ENCODE measurements around the gene RHBDF2. TPM values are rescaled to one million over a fixed set of nuclear protein-coding genes. Genes with fewer than 3 reads are reported as not detected.

Gene RHBDF2
- total RNA-seq, 1 experiment from 2014 or later = 39.6 TPM

GRCh38 chr17:76491271-76492122 lies 9.7 kb downstream of the RHBDF2 start:
- Histone ChIP-seq H3K27ac (no peak overlapping the region), H4K20me1 (ENCODE audit: insufficient read depth) (no peaks in the 10 kb centered on the region), H3K27me3 (ENCODE audit: insufficient read depth, low read depth) (no peaks in the 10 kb centered on the region), H3K4me1 (replicated peaks; ENCODE audit: insufficient read depth) (no peaks in the 10 kb centered on the region), H3K4me3 (no peak overlapping the region), H3K9me2 (ENCODE audit: insufficient read depth) (no peaks in the 10 kb centered on the region), H3K4me2 (no peak overlapping the region), H3K9me3 (ENCODE audit: insufficient read depth, low read depth) (no peaks in the 10 kb centered on the region), H3K79me2 (ENCODE audit: low read depth) (no peaks in the 10 kb centered on the region), H3K36me3 (ENCODE audit: low read depth) (no peaks in the 10 kb centered on the region), H3F3A (ENCODE audit: insufficient read depth, low read depth) (no peaks in the 10 kb centered on the region), H2AFZ (no peak overlapping the region)
- POLR2A ChIA-PET (ENCODE audit: unreplicated experiment) = interaction anchor here (0.6 kb wide), 1 partner anchor 9 kb away, joined by 3 read pairs; no protein-coding TSS in a partner anchor
- intact Hi-C loops (cut with micrococcal nuclease; ENCODE audit: unreplicated experiment) = no loop called here
- BruUV-seq (replicated peaks) = no TSS peak
- CTCF ChIA-PET = no interaction called here
- no peak for DNase-seq
- TF ChIP-seq EZH2 (IDR thresholded peaks at IDR 0.05; ENCODE audit: low read depth) = no peak
- TF ChIP-seq CTCF (conservative IDR thresholded peaks at IDR 0.05) = no peak

- no TSS peak for BruUV-seq (replicated peaks)
- no peaks in the 10 kb centered on the region for H3K4me1 ChIP-seq (replicated peaks; ENCODE audit: insufficient read depth)
Observed at GRCh38 chr17:76490112-76490710, 11.0 kb downstream of the RHBDF2 start.

More at GRCh38 chr17:76490112-76490710, 11.0 kb downstream of the RHBDF2 start:
- Histone ChIP-seq H4K20me1 (ENCODE audit: insufficient read depth) (no peaks in the 10 kb centered on the region), H3K9me2 (ENCODE audit: insufficient read depth) (no peaks in the 10 kb centered on the region), H3K27ac (no peak overlapping the region), H3F3A (ENCODE audit: insufficient read depth, low read depth) (no peaks in the 10 kb centered on the region), H3K79me2 (ENCODE audit: low read depth) (no peaks in the 10 kb centered on the region), H3K36me3 (ENCODE audit: low read depth) (no peaks in the 10 kb centered on the region), H2AFZ (no peak overlapping the region), H3K9me3 (ENCODE audit: insufficient read depth, low read depth) (no peaks in the 10 kb centered on the region), H3K27me3 (ENCODE audit: insufficient read depth, low read depth) (no peaks in the 10 kb centered on the region), H3K4me3 (no peak overlapping the region), H3K4me2 (no peak overlapping the region)
- ChIA-PET CTCF (interaction anchor here (0.7 kb wide), 1 partner anchor 28 kb away, joined by 3 read pairs; no protein-coding TSS in a partner anchor), POLR2A (ENCODE audit: unreplicated experiment) (interaction anchor here (0.7 kb wide), 1 partner anchor 308 kb away, joined by 3 read pairs; no protein-coding TSS in a partner anchor)
- intact Hi-C loops (cut with micrococcal nuclease; ENCODE audit: unreplicated experiment) = no loop called here
- DNase-seq = no peak
- TF ChIP-seq CTCF (conservative IDR thresholded peaks at IDR 0.05) (no peak), EZH2 (IDR thresholded peaks at IDR 0.05; ENCODE audit: low read depth) (no peak)

All from PC-9 (cell line).